ENCODE data around the gene TMPRSS12. TPM values are rescaled to one million over a fixed set of nuclear protein-coding genes. Genes with fewer than 3 reads are reported as not detected.
"Not testable (repeated sequence)": the region's sequence is repeated elsewhere in the genome, so short reads cannot be mapped to it uniquely, and the experiment has no call there.

Gene TMPRSS12
- total RNA-seq, 1 experiment from 2014 or later: not detected

DNA sequence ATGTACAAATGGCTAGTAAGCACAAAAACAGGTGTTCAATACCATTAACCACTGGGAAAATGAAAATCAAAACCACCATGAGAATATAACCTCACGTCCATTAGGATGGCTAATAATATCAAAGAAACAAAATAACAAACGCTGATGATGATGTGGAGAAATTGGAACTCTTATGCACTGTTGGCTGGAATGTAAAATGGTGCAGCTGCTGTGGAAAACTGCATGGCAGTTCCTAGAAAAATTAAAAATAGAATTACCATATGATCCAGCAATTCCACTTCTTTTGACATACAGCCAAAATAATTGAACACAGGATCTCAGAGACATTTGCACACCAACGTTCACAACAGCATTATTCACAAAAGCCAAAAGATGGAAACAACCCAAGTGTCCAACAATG lies 51.5 kb downstream of the TMPRSS12 start:
- H3K4me2 ChIP-seq (ENCODE audit: low read length): no peak overlapping the region
- no peaks in the 10 kb centered on the region for H3K9me2 ChIP-seq (replicated peaks; ENCODE audit: low read length)
- no peaks in the 10 kb centered on the region for H3K79me2 ChIP-seq (ENCODE audit: low read length)
- DNase-seq: no peak
- no peaks in the 10 kb centered on the region for H3F3A ChIP-seq (ENCODE audit: low read length, unreplicated experiment)
- no peak overlapping the region for H2AFZ ChIP-seq (ENCODE audit: low read length)
- H3K27ac ChIP-seq (ENCODE audit: low read length): no peak overlapping the region
- TF ChIP-seq EZH2phosphoT487 (IDR thresholded peaks at IDR 0.05; ENCODE audit: borderline replicate concordance, low read length) (no peak), EZH2 (IDR thresholded peaks at IDR 0.05; ENCODE audit: low read length, unreplicated experiment) (no peak), CTCF (conservative IDR thresholded peaks at IDR 0.05; ENCODE audit: low read depth, low read length) (no peak)
- H3K9ac ChIP-seq (ENCODE audit: low read length): no peak overlapping the region
- H3K4me3 ChIP-seq (ENCODE audit: low read length): no peak overlapping the region
- H3K9me3 ChIP-seq (ENCODE audit: low read length): no peaks in the 10 kb centered on the region
- no TSS peak for BruUV-seq (replicated peaks)
- H3K27me3 ChIP-seq (ENCODE audit: low read length): no peaks in the 10 kb centered on the region
- POLR2A ChIA-PET (ENCODE audit: unreplicated experiment): no interaction called here
- H3K36me3 ChIP-seq (ENCODE audit: low read depth, low read length): no peaks in the 10 kb centered on the region
- H3K4me1 ChIP-seq (ENCODE audit: insufficient read depth, low read length): no peaks in the 10 kb centered on the region
- H4K20me1 ChIP-seq (ENCODE audit: low read length): no peaks in the 10 kb centered on the region
- ATAC-seq: no peak
- intact Hi-C loops (cut with micrococcal nuclease): no loop called here
- CTCF ChIA-PET: no interaction called here

- Histone ChIP-seq H3K9me3 (ENCODE audit: low read length) (no peaks in the 10 kb centered on the region), H3K9me2 (replicated peaks; ENCODE audit: low read length) (no peaks in the 10 kb centered on the region), H3K36me3 (ENCODE audit: low read depth, low read length) (no peaks in the 10 kb centered on the region), H3K4me2 (ENCODE audit: low read length) (no peak overlapping the region), H3K4me3 (ENCODE audit: low read length) (no peak overlapping the region), H3F3A (ENCODE audit: low read length, unreplicated experiment) (no peaks in the 10 kb centered on the region), H3K9ac (ENCODE audit: low read length) (no peak overlapping the region), H3K27ac (ENCODE audit: low read length) (no peak overlapping the region), H2AFZ (ENCODE audit: low read length) (no peak overlapping the region), H3K4me1 (ENCODE audit: insufficient read depth, low read length) (no peaks in the 10 kb centered on the region), H3K79me2 (ENCODE audit: low read length) (no peaks in the 10 kb centered on the region), H3K27me3 (ENCODE audit: low read length) (no peaks in the 10 kb centered on the region), H4K20me1 (ENCODE audit: low read length) (no peaks in the 10 kb centered on the region)
- ATAC-seq: no peak
- ChIA-PET CTCF (no interaction called here), POLR2A (ENCODE audit: unreplicated experiment) (no interaction called here)
- intact Hi-C loops (cut with micrococcal nuclease): no loop called here
- BruUV-seq (replicated peaks): no TSS peak
- DNase-seq: no peak
- no peak for TF ChIP-seq EZH2 (IDR thresholded peaks at IDR 0.05; ENCODE audit: low read length, unreplicated experiment)
- TF ChIP-seq EZH2phosphoT487 (IDR thresholded peaks at IDR 0.05; ENCODE audit: borderline replicate concordance, low read length): no peak
Measured at GRCh38 chr12:50901685-50902113, 59.0 kb downstream of the TMPRSS12 start.

DNA sequence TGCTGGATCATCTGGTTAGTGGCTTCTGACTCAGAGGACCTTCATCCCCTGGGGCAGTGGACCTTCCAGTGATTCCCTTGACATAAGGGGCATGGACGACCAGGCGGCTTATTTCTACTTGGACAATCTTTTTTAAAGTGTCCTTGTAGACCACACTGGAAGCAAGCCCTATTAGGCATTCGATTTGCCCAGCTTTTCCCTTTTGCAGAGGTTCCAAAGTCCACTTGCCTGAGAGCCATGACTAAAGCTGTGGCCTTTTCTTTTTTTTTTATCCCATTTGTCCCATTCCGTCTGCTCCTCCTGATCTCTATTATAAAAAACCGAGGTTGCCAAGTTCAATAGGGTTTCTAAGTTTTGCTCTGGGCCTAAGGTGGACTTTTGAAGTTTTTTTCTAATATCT lies 65.8 kb downstream of the TMPRSS12 start:
- BruUV-seq (replicated peaks); CTCF ChIA-PET: not testable (repeated sequence)

GRCh38 chr12:50912361-50912760 lies 69.6 kb downstream of the TMPRSS12 start:
- H3K27ac ChIP-seq (ENCODE audit: low read length); POLR2A ChIA-PET (ENCODE audit: unreplicated experiment); H4K20me1 ChIP-seq (ENCODE audit: low read length); H3K4me3 ChIP-seq (ENCODE audit: low read length); H3K9me2 ChIP-seq (replicated peaks; ENCODE audit: low read length); H3K36me3 ChIP-seq (ENCODE audit: low read depth, low read length); H3K4me2 ChIP-seq (ENCODE audit: low read length); BruUV-seq (replicated peaks); H3K4me1 ChIP-seq (ENCODE audit: insufficient read depth, low read length); ATAC-seq; H3K79me2 ChIP-seq (ENCODE audit: low read length); intact Hi-C loops (cut with micrococcal nuclease); H3K9me3 ChIP-seq (ENCODE audit: low read length); H3K9ac ChIP-seq (ENCODE audit: low read length); H2AFZ ChIP-seq (ENCODE audit: low read length); CTCF ChIA-PET; H3F3A ChIP-seq (ENCODE audit: low read length, unreplicated experiment); DNase-seq; H3K27me3 ChIP-seq (ENCODE audit: low read length): not testable (repeated sequence)

More for the DNA sequence above, 65.8 kb downstream of the TMPRSS12 start:
- DNase-seq; H3K4me3 ChIP-seq (ENCODE audit: low read length); ATAC-seq; H3K4me2 ChIP-seq (ENCODE audit: low read length); H3K27ac ChIP-seq (ENCODE audit: low read length); H3K79me2 ChIP-seq (ENCODE audit: low read length); H4K20me1 ChIP-seq (ENCODE audit: low read length); H3F3A ChIP-seq (ENCODE audit: low read length, unreplicated experiment); H3K9ac ChIP-seq (ENCODE audit: low read length); H3K9me2 ChIP-seq (replicated peaks; ENCODE audit: low read length); H2AFZ ChIP-seq (ENCODE audit: low read length); intact Hi-C loops (cut with micrococcal nuclease); H3K4me1 ChIP-seq (ENCODE audit: insufficient read depth, low read length); H3K27me3 ChIP-seq (ENCODE audit: low read length); POLR2A ChIA-PET (ENCODE audit: unreplicated experiment); H3K36me3 ChIP-seq (ENCODE audit: low read depth, low read length); H3K9me3 ChIP-seq (ENCODE audit: low read length): not testable (repeated sequence)
